GM23338 (cell line): Measurements from ENCODE around the gene GNAI2. TPM values are rescaled to one million over a fixed set of nuclear protein-coding genes. Genes with fewer than 3 reads are reported as not detected.

Experiments used
- ATAC-seq: fragments of 200-7000 bp; cut with Tn5 transposase; 3 replicates; pipeline ENCODE4 v1.9.1; 2020
- DNase-seq: peaks from one replicate; pipeline ENCODE4 v3.0.0-alpha.2; 2015; ENCODE audit warnings: low spot score
- H2AFZ ChIP-seq: fragments of 200-600 bp; sonication (generic); 2 replicates; pipeline ENCODE4 v1.8.0; 2016; ENCODE audit warnings: antibody characterized with exemption, mild to moderate bottlenecking, moderate library complexity
- H3F3A ChIP-seq: fragments of 200-600 bp; sonication (generic); replicated peaks from 2 replicates; pipeline ENCODE4 v1.8.0; 2017; ENCODE audit warnings: antibody characterized with exemption, mixed run types, low read depth
- H3K27ac ChIP-seq: fragments of 200-600 bp; sonication (generic); 2 replicates; pipeline ENCODE4 v1.6.1; 2016; ENCODE audit warnings: low read depth
- H3K27me3 ChIP-seq: fragments of 200-600 bp; sonication (generic); 2 replicates; pipeline ENCODE4 v1.8.0; 2016; ENCODE audit warnings: mild to moderate bottlenecking, mixed run types, moderate library complexity; ENCODE audit not compliant: insufficient read depth
- H3K36me3 ChIP-seq: fragments of 200-600 bp; sonication (generic); 2 replicates; pipeline ENCODE4 v1.8.0; 2016; ENCODE audit warnings: mild to moderate bottlenecking; ENCODE audit not compliant: insufficient read depth
- H3K4me1 ChIP-seq: fragments of 200-600 bp; sonication (generic); 2 replicates; pipeline ENCODE4 v1.8.0; 2016; ENCODE audit warnings: mild to moderate bottlenecking, moderate library complexity; ENCODE audit not compliant: insufficient read depth
- H3K4me2 ChIP-seq: fragments of 200-600 bp; sonication (generic); 2 replicates; pipeline ENCODE4 v1.7.1; 2017; ENCODE audit warnings: mixed run types
- H3K4me3 ChIP-seq: fragments of 200-600 bp; sonication (generic); 2 replicates; pipeline ENCODE4 v1.6.1; 2016; ENCODE audit warnings: mixed run types
- H3K79me2 ChIP-seq: fragments of 200-600 bp; sonication (generic); replicated peaks from 2 replicates; pipeline ENCODE4 v1.8.0; 2017; ENCODE audit warnings: mild to moderate bottlenecking; ENCODE audit not compliant: insufficient read depth
- H3K9me2 ChIP-seq: fragments of 200-600 bp; sonication (generic); 2 replicates; pipeline ENCODE4 v1.8.0; 2017; ENCODE audit not compliant: insufficient read depth
- H4K20me1 ChIP-seq: fragments of 200-600 bp; sonication (generic); replicated peaks from 2 replicates; pipeline ENCODE4 v1.8.0; 2017; ENCODE audit warnings: mild to moderate bottlenecking; ENCODE audit not compliant: insufficient read depth
- H3K27ac Mint-ChIP-seq: 2 replicates; pipeline ENCODE4 v1.8.0; 2020; ENCODE audit warnings: inconsistent platforms, mild to moderate bottlenecking, moderate library complexity, mixed read lengths
- H3K27me3 Mint-ChIP-seq: 3 replicates; pipeline ENCODE4 v1.8.0; 2022; ENCODE audit warnings: low read depth, mild to moderate bottlenecking, moderate library complexity, mixed read lengths, inconsistent platforms; ENCODE audit not compliant: insufficient read depth, poor library complexity
- H3K36me3 Mint-ChIP-seq: 3 replicates; pipeline ENCODE4 v1.8.0; 2021; ENCODE audit warnings: low read depth, mild to moderate bottlenecking, inconsistent platforms, moderate library complexity, mixed read lengths
- H3K4me1 Mint-ChIP-seq: 3 replicates; pipeline ENCODE4 v1.8.0; 2020; ENCODE audit warnings: mild to moderate bottlenecking, inconsistent platforms, mixed read lengths
- H3K4me3 Mint-ChIP-seq: 3 replicates; pipeline ENCODE4 v1.8.0; 2021; ENCODE audit warnings: moderate library complexity, mild to moderate bottlenecking, inconsistent platforms, mixed read lengths
- H3K9me3 Mint-ChIP-seq: 3 replicates; pipeline ENCODE4 v1.8.0; 2020; ENCODE audit warnings: moderate library complexity, mild to moderate bottlenecking, inconsistent platforms, mixed read lengths
- CREB1 ChIP-seq: fragments of 250-450 bp; sonication (Bioruptor Pico); IDR thresholded peaks from 2 replicates; pipeline ENCODE4 v1.5.0; 2020; ENCODE audit warnings: low read depth, mild to moderate bottlenecking, moderate library complexity
- CTCF ChIP-seq, 2 experiments: fragments of 200-600 bp in 1 of 2; sonication (generic) in 1 of 2; conservative IDR thresholded peaks; 2 replicates each; pipeline versions ENCODE4 v1.5.1 to v1.6.1; 2016 to 2017; ENCODE audit warnings: antibody characterized with exemption in 2 of 2, low read depth in 2 of 2, mild to moderate bottlenecking in 2 of 2, moderate library complexity in 1 of 2
- EZH2phosphoT487 ChIP-seq: fragments of 200-600 bp; sonication (generic); IDR thresholded peaks from one replicate; pipeline ENCODE4 v1.8.1; 2018; ENCODE audit warnings: antibody characterized with exemption; ENCODE audit not compliant: unreplicated experiment
- JUNB ChIP-seq: IDR thresholded peaks from one replicate; pipeline ENCODE4 v1.6.1; 2016; ENCODE audit warnings: antibody characterized with exemption; ENCODE audit not compliant: unreplicated experiment
- NANOG ChIP-seq: IDR thresholded peaks from 2 replicates; pipeline ENCODE4 v1.6.1; 2016; ENCODE audit warnings: antibody characterized with exemption, borderline replicate concordance
- STAT1 ChIP-seq: IDR thresholded peaks from one replicate; pipeline ENCODE4 v1.6.1; 2016; ENCODE audit warnings: antibody characterized with exemption; ENCODE audit not compliant: unreplicated experiment
- ZNF331 ChIP-seq: fragments of 250-450 bp; sonication (Bioruptor Pico); IDR thresholded peaks from 2 replicates; pipeline ENCODE4 v1.5.0; 2020; ENCODE audit warnings: low read depth, mild to moderate bottlenecking, moderate library complexity
- polyA plus RNA-seq: library from polyadenylated mRNA; unstranded; fragments of >200 nt; fragmentation: Nextera tagmentation; extraction: Ambion mirVana; gene quantifications from 2 replicates; pipeline ENCODE4 v1.2.1, GENCODE V29; 2016
- total RNA-seq: library from RNA; depleted of rRNA; stranded (reverse); fragments of >200 nt; shearing (Covaris generic); gene quantifications from 2 replicates; pipeline ENCODE4 v1.2.3, GENCODE V29; 2014
- TF ChIP-seq, protein P1 (sequence below): fragments of 250-450 bp; sonication (Bioruptor Pico); IDR thresholded peaks from 2 replicates; pipeline ENCODE4 v1.5.0; 2020; ENCODE audit warnings: mild to moderate bottlenecking, moderate library complexity

Gene GNAI2
- total and polyA plus RNA-seq, 2 experiments from 2014 or later, result 138 to 153 TPM

- H2AFZ ChIP-seq, result no peak overlapping the region
These were observed 54.2 kb downstream of the GNAI2 start for GRCh38 chr3:50290161-50290641.

More at GRCh38 chr3:50290161-50290641, 54.2 kb downstream of the GNAI2 start:
- 0 out of 2 replicates have a peak, but pooled peaks cover 4% of the 10 kb centered on the region for H3F3A ChIP-seq
- Mint-ChIP-seq H3K27ac (no peak overlapping the region), H3K4me3 (peak overlapping the region; percentile 86; the same call in 2 of the 3 replicates), H3K4me1 (peaks cover 11% of the 10 kb centered on the region), H3K27me3 (peaks cover 8% of the 10 kb centered on the region), H3K9me3 (no peaks in the 10 kb centered on the region), H3K36me3 (peaks cover 47% of the 10 kb centered on the region)
- H3K9me2 ChIP-seq, result no peaks in the 10 kb centered on the region
- H3K27ac ChIP-seq, result no peak overlapping the region
- H3K4me2 ChIP-seq, result no peak overlapping the region
- no peaks in the 10 kb centered on the region for H3K27me3 ChIP-seq
- H3K79me2 ChIP-seq, result peaks cover 17% of the 10 kb centered on the region
- H4K20me1 ChIP-seq, result no peaks in the 10 kb centered on the region; the same call in 1 of the 2 replicates
- no peak for ATAC-seq
- H3K4me3 ChIP-seq, result no peak overlapping the region
- H3K36me3 ChIP-seq, result peaks cover 11% of the 10 kb centered on the region
- no peak for TF ChIP-seq ZNF331 (CRISPR knock-in tag)
- no peak for TF ChIP-seq CREB1 (CRISPR knock-in tag)
- TF ChIP-seq STAT1, result no peak
- TF ChIP-seq, protein P1, sequence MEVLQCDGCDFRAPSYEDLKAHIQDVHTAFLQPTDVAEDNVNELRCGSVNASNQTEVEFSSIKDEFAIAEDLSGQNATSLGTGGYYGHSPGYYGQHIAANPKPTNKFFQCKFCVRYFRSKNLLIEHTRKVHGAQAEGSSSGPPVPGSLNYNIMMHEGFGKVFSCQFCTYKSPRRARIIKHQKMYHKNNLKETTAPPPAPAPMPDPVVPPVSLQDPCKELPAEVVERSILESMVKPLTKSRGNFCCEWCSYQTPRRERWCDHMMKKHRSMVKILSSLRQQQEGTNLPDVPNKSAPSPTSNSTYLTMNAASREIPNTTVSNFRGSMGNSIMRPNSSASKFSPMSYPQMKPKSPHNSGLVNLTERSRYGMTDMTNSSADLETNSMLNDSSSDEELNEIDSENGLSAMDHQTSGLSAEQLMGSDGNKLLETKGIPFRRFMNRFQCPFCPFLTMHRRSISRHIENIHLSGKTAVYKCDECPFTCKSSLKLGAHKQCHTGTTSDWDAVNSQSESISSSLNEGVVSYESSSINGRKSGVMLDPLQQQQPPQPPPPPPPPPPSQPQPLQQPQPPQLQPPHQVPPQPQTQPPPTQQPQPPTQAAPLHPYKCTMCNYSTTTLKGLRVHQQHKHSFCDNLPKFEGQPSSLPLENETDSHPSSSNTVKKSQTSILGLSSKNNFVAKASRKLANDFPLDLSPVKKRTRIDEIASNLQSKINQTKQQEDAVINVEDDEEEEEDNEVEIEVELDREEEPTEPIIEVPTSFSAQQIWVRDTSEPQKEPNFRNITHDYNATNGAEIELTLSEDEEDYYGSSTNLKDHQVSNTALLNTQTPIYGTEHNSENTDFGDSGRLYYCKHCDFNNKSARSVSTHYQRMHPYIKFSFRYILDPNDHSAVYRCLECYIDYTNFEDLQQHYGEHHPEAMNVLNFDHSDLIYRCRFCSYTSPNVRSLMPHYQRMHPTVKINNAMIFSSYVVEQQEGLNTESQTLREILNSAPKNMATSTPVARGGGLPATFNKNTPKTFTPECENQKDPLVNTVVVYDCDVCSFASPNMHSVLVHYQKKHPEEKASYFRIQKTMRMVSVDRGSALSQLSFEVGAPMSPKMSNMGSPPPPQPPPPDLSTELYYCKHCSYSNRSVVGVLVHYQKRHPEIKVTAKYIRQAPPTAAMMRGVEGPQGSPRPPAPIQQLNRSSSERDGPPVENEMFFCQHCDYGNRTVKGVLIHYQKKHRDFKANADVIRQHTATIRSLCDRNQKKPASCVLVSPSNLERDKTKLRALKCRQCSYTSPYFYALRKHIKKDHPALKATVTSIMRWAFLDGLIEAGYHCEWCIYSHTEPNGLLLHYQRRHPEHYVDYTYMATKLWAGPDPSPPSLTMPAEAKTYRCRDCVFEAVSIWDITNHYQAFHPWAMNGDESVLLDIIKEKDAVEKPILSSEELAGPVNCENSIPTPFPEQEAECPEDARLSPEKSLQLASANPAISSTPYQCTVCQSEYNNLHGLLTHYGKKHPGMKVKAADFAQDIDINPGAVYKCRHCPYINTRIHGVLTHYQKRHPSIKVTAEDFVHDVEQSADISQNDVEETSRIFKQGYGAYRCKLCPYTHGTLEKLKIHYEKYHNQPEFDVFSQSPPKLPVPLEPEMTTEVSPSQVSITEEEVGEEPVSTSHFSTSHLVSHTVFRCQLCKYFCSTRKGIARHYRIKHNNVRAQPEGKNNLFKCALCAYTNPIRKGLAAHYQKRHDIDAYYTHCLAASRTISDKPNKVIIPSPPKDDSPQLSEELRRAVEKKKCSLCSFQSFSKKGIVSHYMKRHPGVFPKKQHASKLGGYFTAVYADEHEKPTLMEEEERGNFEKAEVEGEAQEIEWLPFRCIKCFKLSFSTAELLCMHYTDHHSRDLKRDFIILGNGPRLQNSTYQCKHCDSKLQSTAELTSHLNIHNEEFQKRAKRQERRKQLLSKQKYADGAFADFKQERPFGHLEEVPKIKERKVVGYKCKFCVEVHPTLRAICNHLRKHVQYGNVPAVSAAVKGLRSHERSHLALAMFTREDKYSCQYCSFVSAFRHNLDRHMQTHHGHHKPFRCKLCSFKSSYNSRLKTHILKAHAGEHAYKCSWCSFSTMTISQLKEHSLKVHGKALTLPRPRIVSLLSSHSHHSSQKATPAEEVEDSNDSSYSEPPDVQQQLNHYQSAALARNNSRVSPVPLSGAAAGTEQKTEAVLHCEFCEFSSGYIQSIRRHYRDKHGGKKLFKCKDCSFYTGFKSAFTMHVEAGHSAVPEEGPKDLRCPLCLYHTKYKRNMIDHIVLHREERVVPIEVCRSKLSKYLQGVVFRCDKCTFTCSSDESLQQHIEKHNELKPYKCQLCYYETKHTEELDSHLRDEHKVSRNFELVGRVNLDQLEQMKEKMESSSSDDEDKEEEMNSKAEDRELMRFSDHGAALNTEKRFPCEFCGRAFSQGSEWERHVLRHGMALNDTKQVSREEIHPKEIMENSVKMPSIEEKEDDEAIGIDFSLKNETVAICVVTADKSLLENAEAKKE, result no peak
- no peak for TF ChIP-seq JUNB
- no peak for TF ChIP-seq EZH2phosphoT487
- no peak for TF ChIP-seq NANOG
- no peak for TF ChIP-seq CTCF (conservative IDR thresholded peaks at IDR 0.05; ENCODE audit: low read depth in 2 of 2)
- no peak for DNase-seq
- peaks cover 5% of the 10 kb centered on the region for H3K4me1 ChIP-seq
